Measurements from ENCODE around the gene PIGM.

- TF ChIP-seq CTCF (IDR thresholded peaks at IDR 0.05), result no peak
- no peak for TF ChIP-seq POLR2A (IDR thresholded peaks at IDR 0.05)
- TF ChIP-seq EP300 (IDR thresholded peaks at IDR 0.05), result no peak
These were observed 11.8 kb upstream of the PIGM start for GRCh38 chr1:160043543-160043942.
